OCI-LY3 (cell line): ENCODE results near the gene SMARCE1.

Experiments
- CTCF ChIP-seq: fragments of 200-600, 300-600 bp; sonication (generic); IDR thresholded peaks from 2 replicates; pipeline ENCODE4 v1.5.1; 2014; ENCODE audit warnings: antibody characterized with exemption, low read length, low read depth
- EZH2phosphoT487 ChIP-seq: fragments of 200-600 bp; shearing (Covaris generic); IDR thresholded peaks from 2 replicates; pipeline ENCODE4 v1.6.1; 2018; ENCODE audit warnings: antibody characterized with exemption, mixed run types, low read depth

- TF ChIP-seq CTCF (no peak), EZH2phosphoT487 (no peak)
Measured at GRCh38 chr17:40596261-40596919, 51.2 kb downstream of the SMARCE1 start.
